H1 (cell line): ENCODE results near the gene COL1A1. TPM values are rescaled to one million over a fixed set of nuclear protein-coding genes. Genes with fewer than 3 reads are reported as not detected.

Experiments used
- BCL11A ChIP-seq, 2 experiments: IDR thresholded peaks; one replicate each; pipeline ENCODE4 v1.6.1; 2011; ENCODE audit warnings: low read depth in 2 of 2, low read length in 2 of 2, mild to moderate bottlenecking in 2 of 2
- EZH2 ChIP-seq: fragments of 200-600 bp; sonication (generic); IDR thresholded peaks from 2 replicates; pipeline ENCODE4 v1.7.1; 2012; ENCODE audit warnings: low read depth, mild to moderate bottlenecking, moderate library complexity, low read length, inconsistent platforms; ENCODE audit not compliant: severe bottlenecking
- FOSL1 ChIP-seq: IDR thresholded peaks from 2 replicates; pipeline ENCODE4 v1.6.1; 2011; ENCODE audit warnings: mild to moderate bottlenecking, low read depth, low read length, moderate library complexity; ENCODE audit not compliant: insufficient read depth
- POLR2AphosphoS5 ChIP-seq: IDR thresholded peaks from 2 replicates; pipeline ENCODE4 v1.6.1; 2011; ENCODE audit warnings: low read depth, low read length
- TAF1 ChIP-seq: IDR thresholded peaks from 2 replicates; pipeline ENCODE4 v1.6.1; 2011; ENCODE audit warnings: mild to moderate bottlenecking, low read depth, low read length
- YY1 ChIP-seq: IDR thresholded peaks from 2 replicates; pipeline ENCODE4 v1.6.1; 2011; ENCODE audit warnings: low read depth, mild to moderate bottlenecking, low read length
- polyA plus RNA-seq, 7 experiments: library from polyadenylated mRNA; depleted of rRNA in 3 of 7; stranded (reverse) in 5 of 7; unstranded in 2 of 7; fragments of >200 nt in 5 of 7; fragments of 200-250 nt in 2 of 7; gene quantifications; 1 replicate in 5 of 7; 2 replicates in 1 of 7; 4 replicates in 1 of 7; pipeline versions ENCODE4 v1.2.1 to v1.2.3, GENCODE V29; 2011 to 2013; ENCODE audit warnings: missing spikeins in 2 of 7, mixed read lengths in 2 of 7
- total RNA-seq: library from RNA; stranded (reverse); fragmentation: NEBNext Ultra II Directional; extraction: Animal tissue kit (Norgen Biotek cat#: 25700); gene quantifications from 2 replicates; pipeline ENCODE4 v1.2.1, GENCODE V29; 2021
- TF ChIP-seq, protein P1 (sequence below), 3 experiments: IDR thresholded peaks; 1 replicate in 2 of 3; 2 replicates in 1 of 3; pipeline versions ENCODE4 v1.5.1 to v1.6.1; 2011; ENCODE audit warnings: low read length in 3 of 3, mild to moderate bottlenecking in 3 of 3, inconsistent platforms in 2 of 3, low read depth in 1 of 3, moderate library complexity in 1 of 3; ENCODE audit not compliant: insufficient read depth in 1 of 3; ENCODE audit errors: control extremely low read depth in 1 of 3

Gene COL1A1
- total and polyA plus RNA-seq, 2 of the 8 experiments (the other 6 are each of a cell fraction or from before 2014, with no cell fraction given) = 14.1 to 80.4 TPM

DNA sequence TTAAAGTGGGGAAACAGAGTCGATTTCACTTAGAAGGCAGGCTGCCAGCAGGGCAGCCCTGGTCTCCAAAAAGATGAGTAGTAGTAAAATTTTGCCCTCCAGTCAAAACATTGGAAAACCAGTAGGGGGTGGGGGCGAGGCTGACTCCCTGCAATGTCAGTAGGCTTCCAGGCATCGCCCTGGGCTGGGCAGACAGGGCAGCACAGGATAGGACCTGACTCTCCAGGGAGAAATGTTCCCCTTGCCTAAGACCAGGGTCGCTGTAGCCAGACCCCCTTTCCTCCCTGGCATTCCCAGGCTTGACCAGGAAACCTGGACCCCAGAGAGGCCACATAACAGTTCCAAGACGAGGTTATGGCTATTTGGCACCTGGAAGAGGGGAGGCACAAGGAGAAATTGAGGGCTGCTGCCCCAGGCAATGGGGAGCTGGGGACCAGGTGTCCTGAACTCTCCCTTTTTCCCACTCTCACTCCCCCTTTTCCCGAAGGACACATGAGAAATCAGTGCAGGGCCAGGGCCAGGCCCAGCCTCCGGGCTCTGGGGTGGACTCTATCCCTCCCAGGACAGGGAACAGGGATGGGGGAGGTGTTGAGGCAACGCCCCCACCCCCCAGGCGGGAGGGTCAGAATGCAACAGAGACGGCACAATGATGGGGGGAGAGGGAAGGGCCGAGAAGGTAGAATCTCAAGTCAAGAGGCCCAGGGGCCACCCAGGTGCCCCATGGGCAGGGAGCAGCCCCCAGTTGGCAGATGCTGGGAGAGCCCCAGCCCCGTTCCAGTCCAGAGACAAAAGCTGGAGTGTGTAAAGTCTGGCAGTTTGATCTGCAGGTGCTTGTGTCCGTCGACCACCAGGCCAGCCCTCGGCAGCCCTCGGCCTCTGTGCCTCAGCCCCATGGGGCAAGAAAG, 67.0 kb downstream of the COL1A1 start (continued):
- TF ChIP-seq EZH2 (no peak), FOSL1 (no peak), POLR2AphosphoS5 (no peak), YY1 (no peak), BCL11A (IDR thresholded peaks at IDR 0.05; ENCODE audit: low read depth in 2 of 2, low read length in 2 of 2) (no peak), TAF1 (no peak)
- TF ChIP-seq, protein P1, sequence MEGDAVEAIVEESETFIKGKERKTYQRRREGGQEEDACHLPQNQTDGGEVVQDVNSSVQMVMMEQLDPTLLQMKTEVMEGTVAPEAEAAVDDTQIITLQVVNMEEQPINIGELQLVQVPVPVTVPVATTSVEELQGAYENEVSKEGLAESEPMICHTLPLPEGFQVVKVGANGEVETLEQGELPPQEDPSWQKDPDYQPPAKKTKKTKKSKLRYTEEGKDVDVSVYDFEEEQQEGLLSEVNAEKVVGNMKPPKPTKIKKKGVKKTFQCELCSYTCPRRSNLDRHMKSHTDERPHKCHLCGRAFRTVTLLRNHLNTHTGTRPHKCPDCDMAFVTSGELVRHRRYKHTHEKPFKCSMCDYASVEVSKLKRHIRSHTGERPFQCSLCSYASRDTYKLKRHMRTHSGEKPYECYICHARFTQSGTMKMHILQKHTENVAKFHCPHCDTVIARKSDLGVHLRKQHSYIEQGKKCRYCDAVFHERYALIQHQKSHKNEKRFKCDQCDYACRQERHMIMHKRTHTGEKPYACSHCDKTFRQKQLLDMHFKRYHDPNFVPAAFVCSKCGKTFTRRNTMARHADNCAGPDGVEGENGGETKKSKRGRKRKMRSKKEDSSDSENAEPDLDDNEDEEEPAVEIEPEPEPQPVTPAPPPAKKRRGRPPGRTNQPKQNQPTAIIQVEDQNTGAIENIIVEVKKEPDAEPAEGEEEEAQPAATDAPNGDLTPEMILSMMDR (IDR thresholded peaks at IDR 0.05; ENCODE audit: control extremely low read depth in 1 of 3, insufficient read depth in 1 of 3, low read depth in 1 of 3, low read length in 3 of 3) = no peak
